DOHH2 (cell line): ENCODE measurements around the gene FGFR1OP2.

Experiments used
- H3F3A ChIP-seq: fragments of 200-600 bp; sonication (generic), shearing (Covaris generic); 2 replicates; pipeline ENCODE4 v1.6.0; 2016; ENCODE audit warnings: antibody characterized with exemption, mild to moderate bottlenecking; ENCODE audit not compliant: control insufficient read depth, insufficient read depth
- H3K27ac ChIP-seq: fragments of 200-600 bp; sonication (generic); 2 replicates; pipeline ENCODE4 v1.5.1; 2014; ENCODE audit warnings: low read depth, mild to moderate bottlenecking, low read length, moderate library complexity
- H3K27me3 ChIP-seq: fragments of 200-600 bp; sonication (generic); 2 replicates; pipeline ENCODE4 v1.6.1; 2014; ENCODE audit warnings: mild to moderate bottlenecking, low read length, mixed read lengths; ENCODE audit not compliant: control insufficient read depth
- H3K36me3 ChIP-seq: fragments of 200-600 bp; sonication (generic); 2 replicates; pipeline ENCODE4 v1.6.1; 2014; ENCODE audit warnings: mild to moderate bottlenecking, low read length, moderate library complexity, mixed read lengths; ENCODE audit not compliant: control insufficient read depth
- H3K4me1 ChIP-seq: fragments of 200-600 bp; sonication (generic); 2 replicates; pipeline ENCODE4 v1.6.1; 2014; ENCODE audit warnings: mild to moderate bottlenecking, low read length, mixed read lengths; ENCODE audit not compliant: control insufficient read depth
- H3K4me2 ChIP-seq: fragments of 200-600 bp; sonication (generic); 2 replicates; pipeline ENCODE4 v1.6.0; 2014; ENCODE audit warnings: mild to moderate bottlenecking, low read length, moderate library complexity
- H3K4me3 ChIP-seq: fragments of 200-600 bp; sonication (generic); 2 replicates; pipeline ENCODE4 v1.5.1; 2014; ENCODE audit warnings: mild to moderate bottlenecking, low read length, mixed read lengths
- H3K79me2 ChIP-seq: fragments of 200-600 bp; sonication (generic); 2 replicates; pipeline ENCODE4 v1.6.1; 2014; ENCODE audit warnings: mild to moderate bottlenecking, low read length, mixed read lengths; ENCODE audit not compliant: control insufficient read depth
- H3K9me2 ChIP-seq: fragments of 200-600 bp; sonication (generic); replicated peaks from 2 replicates; pipeline ENCODE4 v1.6.1; 2014; ENCODE audit warnings: mild to moderate bottlenecking, low read length, mixed read lengths; ENCODE audit not compliant: control insufficient read depth
- H3K9me3 ChIP-seq: fragments of 200-600 bp; sonication (generic); 2 replicates; pipeline ENCODE4 v1.6.1; 2014; ENCODE audit warnings: antibody characterized with exemption, low read length, mixed read lengths; ENCODE audit not compliant: control insufficient read depth, insufficient read depth
- H4K20me1 ChIP-seq: fragments of 200-600 bp; sonication (generic); 2 replicates; pipeline ENCODE4 v1.6.0; 2014; ENCODE audit warnings: low read depth, mild to moderate bottlenecking, antibody characterized with exemption, low read length, moderate library complexity; ENCODE audit not compliant: control insufficient read depth, insufficient read depth
- CTCF ChIP-seq: fragments of 200-600 bp; sonication (generic); IDR thresholded peaks from one replicate; pipeline ENCODE4 v1.5.1; 2014; ENCODE audit warnings: antibody characterized with exemption, mild to moderate bottlenecking, low read depth, low read length; ENCODE audit not compliant: poor library complexity, severe bottlenecking
- EZH2phosphoT487 ChIP-seq: fragments of 200-600 bp; sonication (generic); IDR thresholded peaks from 2 replicates; pipeline ENCODE4 v1.6.1; 2017; ENCODE audit warnings: borderline replicate concordance, mild to moderate bottlenecking, antibody characterized with exemption, low read length, moderate library complexity, mixed read lengths

Gene FGFR1OP2

GRCh38 chr12:26963413-26963812, 25.1 kb downstream of the FGFR1OP2 start:
- H3K4me2 ChIP-seq, result no peak overlapping the region
- TF ChIP-seq CTCF, result no peak
- TF ChIP-seq EZH2phosphoT487, result no peak
- no peaks in the 10 kb centered on the region for H3K27me3 ChIP-seq
- no peaks in the 10 kb centered on the region for H4K20me1 ChIP-seq
- no peaks in the 10 kb centered on the region for H3K79me2 ChIP-seq
- no peak overlapping the region for H3K27ac ChIP-seq
- H3K4me3 ChIP-seq, result no peak overlapping the region
- no peaks in the 10 kb centered on the region for H3K4me1 ChIP-seq
- peaks cover 69% of the 10 kb centered on the region for H3K36me3 ChIP-seq
- peaks cover 2% of the 10 kb centered on the region for H3F3A ChIP-seq
- no peaks in the 10 kb centered on the region for H3K9me3 ChIP-seq
- no peaks in the 10 kb centered on the region for H3K9me2 ChIP-seq

GRCh38 chr12:26966842-26967241, 28.6 kb downstream of the FGFR1OP2 start:
- H3K4me2 ChIP-seq, result no peak overlapping the region
- H3K27ac ChIP-seq, result no peak overlapping the region
- peaks cover 17% of the 10 kb centered on the region; the same call in 1 of the 2 replicates for H3F3A ChIP-seq
- no peaks in the 10 kb centered on the region for H3K9me3 ChIP-seq
- no peaks in the 10 kb centered on the region for H3K27me3 ChIP-seq
- H4K20me1 ChIP-seq, result no peaks in the 10 kb centered on the region
- H3K4me3 ChIP-seq, result no peak overlapping the region
- peaks cover 17% of the 10 kb centered on the region for H3K4me1 ChIP-seq
- no peaks in the 10 kb centered on the region for H3K79me2 ChIP-seq
- TF ChIP-seq CTCF (no peak), EZH2phosphoT487 (no peak)
- H3K36me3 ChIP-seq, result peaks cover 55% of the 10 kb centered on the region
- no peaks in the 10 kb centered on the region for H3K9me2 ChIP-seq

- no peak for TF ChIP-seq EZH2phosphoT487
- no peak for TF ChIP-seq CTCF
- H3K79me2 ChIP-seq, result no peaks in the 10 kb centered on the region
- peaks cover 17% of the 10 kb centered on the region; the same call in 1 of the 2 replicates for H3F3A ChIP-seq
- no peak overlapping the region for H3K4me3 ChIP-seq
- H4K20me1 ChIP-seq, result no peaks in the 10 kb centered on the region
- H3K4me2 ChIP-seq, result no peak overlapping the region
- peaks cover 24% of the 10 kb centered on the region for H3K4me1 ChIP-seq
- H3K9me2 ChIP-seq, result no peaks in the 10 kb centered on the region
- no peak overlapping the region for H3K27ac ChIP-seq
- no peaks in the 10 kb centered on the region for H3K9me3 ChIP-seq
- no peaks in the 10 kb centered on the region for H3K27me3 ChIP-seq
- H3K36me3 ChIP-seq, result peaks cover 36% of the 10 kb centered on the region
These were observed 31.9 kb downstream of the FGFR1OP2 start for GRCh38 chr12:26970136-26970535.
